ENCODE measurements around the gene PMP22. TPM values are rescaled to one million over a fixed set of nuclear protein-coding genes. Genes with fewer than 3 reads are reported as not detected.

PMP22 gene
- total RNA-seq, 4 donors from 2014 or later: 260 to 386 (median 339) TPM

DNA sequence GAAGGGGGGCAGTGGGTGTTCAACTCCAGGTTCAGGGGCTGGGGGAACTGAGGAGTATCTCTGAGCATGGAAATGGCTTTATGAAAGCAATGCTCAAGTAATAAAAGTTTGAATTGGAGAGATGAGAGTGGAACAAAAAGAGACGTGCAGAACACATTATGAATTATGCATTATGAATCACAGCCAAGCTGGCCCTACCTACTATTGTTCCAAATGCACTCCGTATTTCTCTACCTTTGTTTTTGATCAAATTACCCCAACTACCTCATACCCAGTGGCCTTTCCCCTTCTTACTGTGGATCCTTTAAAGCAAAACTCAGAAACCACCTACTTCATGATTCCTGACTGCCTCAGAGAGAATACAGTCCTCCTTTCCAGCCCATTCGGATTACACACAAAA, 38.1 kb upstream of the PMP22 start:
- no peak for TF ChIP-seq CTCF (IDR thresholded peaks at IDR 0.05; ENCODE audit: low read depth)

DNA sequence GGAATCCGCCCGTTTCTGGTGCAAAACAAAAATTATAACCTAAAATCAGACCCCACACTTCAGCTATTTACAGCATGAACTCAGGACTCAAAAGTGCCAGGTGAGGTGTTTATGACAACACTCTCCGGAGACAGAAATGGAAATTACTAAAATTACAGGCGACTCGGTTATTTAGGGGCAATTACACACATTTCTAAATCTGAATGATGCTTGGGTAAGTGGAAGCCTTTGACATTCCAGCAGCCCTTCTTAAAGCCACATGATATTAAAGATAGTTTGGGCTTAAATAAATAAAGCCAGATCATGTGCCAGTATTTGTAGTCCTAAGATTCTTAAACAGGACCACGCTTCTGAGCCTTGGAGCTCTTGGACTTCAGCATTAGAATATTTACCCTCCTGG, 36.7 kb upstream of the PMP22 start:
- no peak for TF ChIP-seq CTCF (IDR thresholded peaks at IDR 0.05; ENCODE audit: low read depth)

DNA sequence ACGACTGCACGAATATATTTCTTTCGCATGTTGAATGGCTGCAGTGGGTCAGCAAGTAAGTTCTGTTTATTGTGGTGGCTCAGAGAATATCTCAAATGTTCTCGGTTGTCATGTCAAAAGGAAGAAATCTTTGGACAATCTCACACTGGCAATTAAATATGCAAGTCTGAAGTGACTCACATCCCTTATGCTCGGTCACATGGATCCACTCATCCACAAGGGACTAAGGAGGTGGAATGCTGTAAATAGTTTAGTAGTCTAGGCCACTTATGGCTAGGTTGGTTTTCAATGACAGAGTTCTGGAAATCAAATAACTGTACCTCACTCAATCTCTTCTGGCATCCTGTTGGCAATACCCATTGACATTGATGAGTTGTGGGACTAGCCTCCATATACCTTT, 33.0 kb upstream of the PMP22 start:
- no peak for TF ChIP-seq CTCF (IDR thresholded peaks at IDR 0.05; ENCODE audit: low read depth)

DNA sequence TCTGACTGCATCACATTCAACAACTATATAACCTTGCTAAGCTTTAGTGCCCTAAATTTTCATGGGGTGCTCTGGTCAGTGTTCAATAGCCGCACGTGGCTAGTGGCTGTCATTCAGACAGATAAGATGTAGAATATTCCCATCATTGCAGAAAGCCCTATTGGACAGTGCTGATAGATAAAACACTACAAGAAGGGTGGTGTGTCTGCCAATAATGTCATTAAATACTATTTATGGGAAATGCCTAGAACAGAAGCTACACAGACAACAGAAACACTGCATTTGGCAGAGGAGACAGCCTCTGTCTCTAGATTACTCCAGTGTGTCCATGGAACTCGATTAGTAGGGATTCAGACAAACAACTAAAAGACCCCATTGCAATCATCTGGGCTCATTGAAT, 28.4 kb upstream of the PMP22 start:
- TF ChIP-seq CTCF (IDR thresholded peaks at IDR 0.05; ENCODE audit: low read depth): no peak

DNA sequence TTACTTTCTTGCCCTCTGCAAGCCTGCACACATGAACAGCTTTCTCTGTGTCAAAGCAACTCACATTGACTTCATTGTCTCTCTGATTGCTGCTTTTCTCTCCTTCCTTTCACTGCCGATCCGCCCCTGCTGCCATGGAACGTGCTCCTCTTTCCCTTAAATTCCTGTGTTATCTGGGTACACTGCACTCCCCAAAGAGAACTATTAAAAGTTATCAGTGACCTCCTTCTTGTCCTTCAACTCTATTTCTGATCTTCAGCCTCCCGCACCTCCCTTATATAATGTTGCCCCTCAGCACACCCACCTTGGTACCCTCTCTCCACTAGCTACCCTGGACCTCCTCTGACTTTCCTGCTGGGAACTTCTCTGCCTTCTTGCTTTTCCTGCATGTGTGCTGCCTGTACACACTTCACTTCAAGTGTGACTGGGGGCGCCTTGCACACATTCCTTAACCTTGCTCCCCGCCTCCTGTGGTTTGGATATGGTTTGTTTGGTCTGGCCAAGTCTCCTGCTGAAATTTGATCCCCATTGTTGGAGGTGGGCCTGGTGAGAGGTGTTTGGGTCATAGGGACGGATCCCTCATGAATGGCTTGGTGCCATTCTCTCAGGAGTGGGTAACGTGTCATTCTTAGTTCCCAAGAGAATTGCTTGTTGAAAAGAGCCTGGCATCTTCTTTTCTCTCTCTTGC, 26.7 kb upstream of the PMP22 start:
- no peak for TF ChIP-seq CTCF (IDR thresholded peaks at IDR 0.05; ENCODE audit: low read depth)

DNA sequence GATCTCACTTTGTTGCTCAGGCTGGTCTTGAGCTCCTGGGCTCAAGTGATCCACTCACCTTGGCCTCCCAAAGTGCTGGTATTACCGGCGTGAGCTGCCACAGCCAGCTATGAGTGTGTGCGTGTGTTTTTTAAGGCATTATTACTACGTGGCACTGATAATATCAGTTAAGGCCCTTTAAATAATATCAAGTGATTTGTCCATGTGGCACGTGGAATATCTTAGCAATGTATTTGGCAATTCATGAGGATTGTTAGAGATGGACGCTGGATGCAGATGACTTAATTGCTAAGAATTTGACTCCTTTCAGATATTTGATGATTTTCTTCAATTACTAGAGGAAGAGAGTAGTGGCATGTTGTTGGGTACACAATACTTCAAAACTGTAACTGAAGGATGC, 25.5 kb upstream of the PMP22 start:
- no peak for TF ChIP-seq CTCF (IDR thresholded peaks at IDR 0.05; ENCODE audit: low read depth)

DNA sequence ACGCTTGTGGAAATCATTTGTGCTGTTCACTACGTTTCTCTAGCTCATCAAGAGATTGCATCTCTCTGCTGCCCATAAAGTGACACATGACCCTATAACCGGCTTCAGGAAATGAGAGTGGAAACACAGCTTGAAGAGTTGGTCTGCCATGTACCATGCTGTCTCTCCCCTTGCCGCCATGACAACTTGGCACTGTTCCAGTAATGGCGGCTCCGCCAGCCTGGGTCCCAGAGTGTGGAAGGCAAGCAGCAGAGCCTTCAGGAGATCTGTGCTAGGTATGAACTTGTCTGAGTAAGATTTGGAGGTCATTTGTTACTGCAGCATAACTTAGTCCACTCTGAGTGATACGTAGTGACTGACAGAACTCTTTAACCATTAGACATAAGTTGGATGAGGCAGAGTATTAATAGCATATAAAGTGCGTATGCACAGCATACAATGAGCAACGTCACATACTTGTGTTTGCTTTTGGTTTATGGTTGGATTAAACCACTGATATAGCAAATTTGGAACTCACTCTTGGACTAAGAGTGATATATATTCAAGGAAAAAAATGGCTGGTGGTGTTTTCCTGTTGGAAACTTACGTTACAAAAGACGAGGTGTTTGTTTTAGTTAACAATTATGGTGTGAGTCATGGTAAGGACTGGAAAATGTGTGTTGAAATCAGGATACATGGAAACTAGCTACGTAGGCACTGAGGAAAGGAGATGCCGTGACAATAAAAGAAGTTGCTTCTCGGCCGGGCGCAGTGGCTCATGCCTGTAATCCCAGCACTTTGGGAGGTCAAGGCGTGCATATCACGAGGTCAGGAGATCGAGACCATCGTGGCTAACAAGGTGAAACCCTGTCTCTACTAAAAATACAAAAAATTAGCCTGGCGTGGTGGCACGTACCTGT, 24.4 kb upstream of the PMP22 start:
- no peak for TF ChIP-seq CTCF (IDR thresholded peaks at IDR 0.05; ENCODE audit: low read depth)

All from subcutaneous adipose tissue (tissue), 4 donors.